GM23338 (cell line): Measurements from ENCODE around the gene CCDC92B. TPM values are rescaled to one million over a fixed set of nuclear protein-coding genes. Genes with fewer than 3 reads are reported as not detected.

ENCODE experiments used
- ATAC-seq: fragments of 200-7000 bp; cut with Tn5 transposase; 3 replicates; pipeline ENCODE4 v1.9.1; 2020
- DNase-seq: peaks from one replicate; pipeline ENCODE4 v3.0.0-alpha.2; 2015; ENCODE audit warnings: low spot score
- H2AFZ ChIP-seq: fragments of 200-600 bp; sonication (generic); 2 replicates; pipeline ENCODE4 v1.8.0; 2016; ENCODE audit warnings: antibody characterized with exemption, mild to moderate bottlenecking, moderate library complexity
- H3F3A ChIP-seq: fragments of 200-600 bp; sonication (generic); replicated peaks from 2 replicates; pipeline ENCODE4 v1.8.0; 2017; ENCODE audit warnings: antibody characterized with exemption, mixed run types, low read depth
- H3K27ac ChIP-seq: fragments of 200-600 bp; sonication (generic); 2 replicates; pipeline ENCODE4 v1.6.1; 2016; ENCODE audit warnings: low read depth
- H3K27me3 ChIP-seq: fragments of 200-600 bp; sonication (generic); 2 replicates; pipeline ENCODE4 v1.8.0; 2016; ENCODE audit warnings: mild to moderate bottlenecking, mixed run types, moderate library complexity; ENCODE audit not compliant: insufficient read depth
- H3K36me3 ChIP-seq: fragments of 200-600 bp; sonication (generic); 2 replicates; pipeline ENCODE4 v1.8.0; 2016; ENCODE audit warnings: mild to moderate bottlenecking; ENCODE audit not compliant: insufficient read depth
- H3K4me1 ChIP-seq: fragments of 200-600 bp; sonication (generic); 2 replicates; pipeline ENCODE4 v1.8.0; 2016; ENCODE audit warnings: mild to moderate bottlenecking, moderate library complexity; ENCODE audit not compliant: insufficient read depth
- H3K4me2 ChIP-seq: fragments of 200-600 bp; sonication (generic); 2 replicates; pipeline ENCODE4 v1.7.1; 2017; ENCODE audit warnings: mixed run types
- H3K4me3 ChIP-seq: fragments of 200-600 bp; sonication (generic); 2 replicates; pipeline ENCODE4 v1.6.1; 2016; ENCODE audit warnings: mixed run types
- H3K79me2 ChIP-seq: fragments of 200-600 bp; sonication (generic); replicated peaks from 2 replicates; pipeline ENCODE4 v1.8.0; 2017; ENCODE audit warnings: mild to moderate bottlenecking; ENCODE audit not compliant: insufficient read depth
- H3K9me2 ChIP-seq: fragments of 200-600 bp; sonication (generic); 2 replicates; pipeline ENCODE4 v1.8.0; 2017; ENCODE audit not compliant: insufficient read depth
- H4K20me1 ChIP-seq: fragments of 200-600 bp; sonication (generic); replicated peaks from 2 replicates; pipeline ENCODE4 v1.8.0; 2017; ENCODE audit warnings: mild to moderate bottlenecking; ENCODE audit not compliant: insufficient read depth
- H3K27ac Mint-ChIP-seq: 2 replicates; pipeline ENCODE4 v1.8.0; 2020; ENCODE audit warnings: inconsistent platforms, mild to moderate bottlenecking, moderate library complexity, mixed read lengths
- H3K27me3 Mint-ChIP-seq: 3 replicates; pipeline ENCODE4 v1.8.0; 2022; ENCODE audit warnings: low read depth, mild to moderate bottlenecking, moderate library complexity, mixed read lengths, inconsistent platforms; ENCODE audit not compliant: insufficient read depth, poor library complexity
- H3K36me3 Mint-ChIP-seq: 3 replicates; pipeline ENCODE4 v1.8.0; 2021; ENCODE audit warnings: low read depth, mild to moderate bottlenecking, inconsistent platforms, moderate library complexity, mixed read lengths
- H3K4me1 Mint-ChIP-seq: 3 replicates; pipeline ENCODE4 v1.8.0; 2020; ENCODE audit warnings: mild to moderate bottlenecking, inconsistent platforms, mixed read lengths
- H3K4me3 Mint-ChIP-seq: 3 replicates; pipeline ENCODE4 v1.8.0; 2021; ENCODE audit warnings: moderate library complexity, mild to moderate bottlenecking, inconsistent platforms, mixed read lengths
- H3K9me3 Mint-ChIP-seq: 3 replicates; pipeline ENCODE4 v1.8.0; 2020; ENCODE audit warnings: moderate library complexity, mild to moderate bottlenecking, inconsistent platforms, mixed read lengths
- CREB1 ChIP-seq: fragments of 250-450 bp; sonication (Bioruptor Pico); IDR thresholded peaks from 2 replicates; pipeline ENCODE4 v1.5.0; 2020; ENCODE audit warnings: low read depth, mild to moderate bottlenecking, moderate library complexity
- CTCF ChIP-seq, 2 experiments: fragments of 200-600 bp in 1 of 2; sonication (generic) in 1 of 2; conservative IDR thresholded peaks; 2 replicates each; pipeline versions ENCODE4 v1.5.1 to v1.6.1; 2016 to 2017; ENCODE audit warnings: antibody characterized with exemption in 2 of 2, low read depth in 2 of 2, mild to moderate bottlenecking in 2 of 2, moderate library complexity in 1 of 2
- ETS1 ChIP-seq: IDR thresholded peaks from 2 replicates; pipeline ENCODE4 v1.6.1; 2016; ENCODE audit warnings: antibody characterized with exemption
- EZH2 ChIP-seq: fragments of 200-600 bp; sonication (generic); IDR thresholded peaks from one replicate; pipeline ENCODE4 v1.8.0; 2017; ENCODE audit warnings: antibody characterized with exemption, mild to moderate bottlenecking, low read depth; ENCODE audit not compliant: unreplicated experiment
- EZH2phosphoT487 ChIP-seq: fragments of 200-600 bp; sonication (generic); IDR thresholded peaks from one replicate; pipeline ENCODE4 v1.8.1; 2018; ENCODE audit warnings: antibody characterized with exemption; ENCODE audit not compliant: unreplicated experiment
- POLR2AphosphoS5 ChIP-seq: IDR thresholded peaks from 2 replicates; pipeline ENCODE4 v1.6.1; 2016; ENCODE audit warnings: antibody characterized with exemption, low read depth
- REST ChIP-seq: IDR thresholded peaks from one replicate; pipeline ENCODE4 v1.6.1; 2018; ENCODE audit warnings: antibody characterized with exemption; ENCODE audit not compliant: unreplicated experiment
- STAT1 ChIP-seq: IDR thresholded peaks from one replicate; pipeline ENCODE4 v1.6.1; 2016; ENCODE audit warnings: antibody characterized with exemption; ENCODE audit not compliant: unreplicated experiment
- ZNF114 ChIP-seq: fragments of 250-450 bp; sonication (Bioruptor Pico); IDR thresholded peaks from 2 replicates; pipeline ENCODE4 v1.5.0; 2020; ENCODE audit warnings: mild to moderate bottlenecking, moderate library complexity
- ZNF331 ChIP-seq: fragments of 250-450 bp; sonication (Bioruptor Pico); IDR thresholded peaks from 2 replicates; pipeline ENCODE4 v1.5.0; 2020; ENCODE audit warnings: low read depth, mild to moderate bottlenecking, moderate library complexity
- ZNF462 ChIP-seq: fragments of 250-450 bp; sonication (Bioruptor Pico); IDR thresholded peaks from 2 replicates; pipeline ENCODE4 v1.5.0; 2020; ENCODE audit warnings: mild to moderate bottlenecking, moderate library complexity
- polyA plus RNA-seq: library from polyadenylated mRNA; unstranded; fragments of >200 nt; fragmentation: Nextera tagmentation; extraction: Ambion mirVana; gene quantifications from 2 replicates; pipeline ENCODE4 v1.2.1, GENCODE V29; 2016
- total RNA-seq: library from RNA; depleted of rRNA; stranded (reverse); fragments of >200 nt; shearing (Covaris generic); gene quantifications from 2 replicates; pipeline ENCODE4 v1.2.3, GENCODE V29; 2014

The CCDC92B gene
- total and polyA plus RNA-seq, 2 experiments from 2014 or later: 5.7 to 9.1 TPM

GRCh38 chr17:2716649-2717048, 32.8 kb downstream of the CCDC92B start (continued):
- TF ChIP-seq ZNF462 (CRISPR knock-in tag): no peak
- no peak for TF ChIP-seq EZH2
- no peak for TF ChIP-seq EZH2phosphoT487
- no peak for TF ChIP-seq STAT1

- Histone ChIP-seq H3F3A (peaks cover 19% of the 10 kb centered on the region; the same call in 1 of the 2 replicates), H3K27me3 (peaks cover 22% of the 10 kb centered on the region; the same call in 1 of the 2 replicates), H3K9me2 (no peaks in the 10 kb centered on the region), H3K4me1 (peaks cover 22% of the 10 kb centered on the region), H3K27ac (no peak overlapping the region; the same call in 1 of the 2 replicates), H4K20me1 (peaks cover 10% of the 10 kb centered on the region), H3K4me3 (no peak overlapping the region), H2AFZ (no peak overlapping the region), H3K36me3 (no peaks in the 10 kb centered on the region), H3K4me2 (no peak overlapping the region), H3K79me2 (peaks cover 21% of the 10 kb centered on the region)
- Mint-ChIP-seq H3K27ac (no peak overlapping the region), H3K36me3 (no peaks in the 10 kb centered on the region; the same call in 2 of the 3 replicates), H3K4me1 (peaks cover 28% of the 10 kb centered on the region), H3K4me3 (no peak overlapping the region; the same call in 2 of the 3 replicates), H3K27me3 (peaks cover 27% of the 10 kb centered on the region), H3K9me3 (no peaks in the 10 kb centered on the region)
- ATAC-seq (no peak), DNase-seq (no peak)
- no peak for TF ChIP-seq CTCF (conservative IDR thresholded peaks at IDR 0.05; ENCODE audit: low read depth in 2 of 2)
- TF ChIP-seq CREB1: no peak
- no peak for TF ChIP-seq EZH2phosphoT487
- TF ChIP-seq ZNF114 (CRISPR knock-in tag): no peak
- no peak for TF ChIP-seq ETS1
- TF ChIP-seq REST: no peak
- no peak for TF ChIP-seq ZNF331 (CRISPR knock-in tag)
- no peak for TF ChIP-seq POLR2AphosphoS5
These were observed 35.6 kb downstream of the CCDC92B start for GRCh38 chr17:2713881-2714280.
